Fibroblast of upper back skin (primary cell): ENCODE data around the gene H2BW1.
"Not testable (repeated sequence)": the region's sequence is repeated elsewhere in the genome, so short reads cannot be mapped to it uniquely, and the experiment has no call there.

Experiments
- DNase-seq: peaks from one replicate; pipeline ENCODE4 v3.0.0-alpha.2; 2013

Gene H2BW1

DNA sequence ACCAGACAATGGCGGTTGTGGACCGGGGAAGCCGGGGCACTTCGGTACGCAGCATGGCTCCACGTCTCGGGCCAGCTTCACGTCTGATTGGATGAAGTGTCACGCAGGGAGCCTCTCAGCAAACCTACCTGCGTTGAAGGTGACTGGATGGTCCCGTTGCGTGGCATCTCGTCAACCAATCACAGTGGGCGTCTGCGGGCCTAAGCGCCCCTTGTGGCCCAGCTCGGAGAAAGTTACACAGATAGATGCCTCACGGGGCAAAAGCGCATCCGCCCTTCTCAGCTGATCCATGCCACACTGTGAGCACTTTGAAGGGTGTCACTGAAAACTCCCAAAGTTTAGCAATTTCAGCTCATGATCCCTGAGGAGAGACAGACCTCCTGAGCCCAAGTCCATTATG is at the start of gene H2BW1:
TSS of gene H2BW1 (minus strand) at position 103 of the 400 bp plus-strand sequence. CDS start 132 bp downstream, outside the sequence.
- no peak for DNase-seq

DNA sequence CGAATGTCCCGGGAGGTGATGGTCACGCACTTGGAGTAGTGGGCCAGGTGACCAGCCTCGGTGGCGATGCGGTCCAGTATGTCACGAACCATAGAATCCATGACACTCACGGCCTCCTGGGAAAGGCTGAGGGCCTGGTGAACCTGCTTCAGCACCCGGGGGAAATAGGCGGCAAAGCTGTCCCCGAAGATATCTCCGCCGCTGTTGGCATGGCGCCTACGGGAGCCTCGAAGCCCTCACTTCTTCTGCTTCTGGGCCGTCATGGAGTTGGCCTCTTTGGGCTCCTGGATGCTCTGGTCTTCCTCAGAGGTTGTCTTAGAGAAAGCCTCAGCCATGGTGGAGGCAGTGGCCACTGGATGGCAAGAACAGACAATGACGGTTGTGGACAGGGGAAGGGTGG is 49.1 kb upstream of the H2BW1 start:
- DNase-seq = not testable (repeated sequence)

- not testable (repeated sequence) for DNase-seq
Measured at GRCh38 chrX:104054956-104055355, 41.4 kb upstream of the H2BW1 start.

DNA sequence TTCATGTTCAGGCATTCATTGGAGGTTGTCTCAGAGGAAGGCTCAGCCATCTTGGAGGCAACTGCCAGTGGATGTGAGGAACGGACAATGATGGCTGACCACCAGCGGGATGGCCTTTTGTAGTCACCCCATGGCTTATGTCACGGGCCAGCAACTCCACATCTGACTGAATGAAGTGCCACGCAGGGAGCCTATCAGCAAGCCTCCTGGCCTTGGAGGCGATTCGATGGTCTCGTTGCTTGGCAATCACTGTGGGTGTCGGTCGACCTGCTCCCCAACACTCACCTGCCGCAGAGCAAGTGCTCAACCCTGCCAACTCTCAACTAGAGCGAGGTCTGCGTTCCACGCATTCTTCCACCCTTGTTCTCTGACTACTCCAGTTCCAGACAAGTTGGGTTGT is 33.7 kb upstream of the H2BW1 start:
- no peak for DNase-seq

DNA sequence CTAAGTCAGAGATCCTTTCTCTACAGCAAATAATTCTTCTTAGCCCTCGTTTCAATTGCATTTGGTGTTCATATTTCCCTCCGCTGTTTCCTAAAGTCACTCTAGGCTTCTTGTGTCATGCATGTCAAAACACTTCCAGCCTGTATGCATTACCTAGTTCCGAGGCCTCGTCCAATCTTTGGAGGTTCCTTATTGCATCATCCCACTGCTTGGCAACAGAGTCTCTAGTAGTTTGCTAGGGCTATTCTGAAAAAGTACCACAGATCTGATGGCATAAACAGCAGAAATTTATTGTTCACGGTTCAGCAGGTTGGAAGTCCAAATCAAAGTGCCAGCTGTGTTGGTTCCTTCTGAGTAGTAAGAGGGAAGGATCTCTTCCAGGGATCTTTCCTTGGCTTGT is 32.1 kb upstream of the H2BW1 start:
- no peak for DNase-seq

- no peak for DNase-seq
Measured at GRCh38 chrX:104041003-104041402, 27.5 kb upstream of the H2BW1 start.

GRCh38 chrX:104039689-104040505 is 26.4 kb upstream of the H2BW1 start, which contains the start of gene H2BW2:
TSS of gene H2BW2 (plus strand) at chrX:104039956. CDS start at chrX:104039995, 39 bp downstream.
- DNase-seq = no peak

DNA sequence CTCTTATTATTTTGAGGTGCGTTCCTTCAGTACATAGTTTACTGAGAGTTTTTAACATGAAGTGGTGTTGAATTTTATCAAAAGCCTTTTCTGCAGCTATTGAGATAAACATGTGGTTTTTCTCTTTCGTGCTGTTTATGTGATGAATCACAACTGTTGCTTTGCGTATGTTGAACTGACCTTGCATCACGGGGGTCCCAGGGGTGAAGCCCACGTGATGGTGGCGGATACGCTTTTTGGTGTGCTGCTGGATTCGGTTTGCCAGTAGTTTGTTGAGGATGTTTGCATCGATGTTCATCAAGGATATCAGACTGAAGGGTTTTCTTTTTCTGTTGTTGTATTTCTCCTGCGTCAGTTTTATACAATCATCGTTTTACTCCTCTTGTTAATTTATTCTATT is 4.6 kb upstream of the H2BW1 start:
- DNase-seq = no peak

GRCh38 chrX:104015576-104015975 is 2.1 kb upstream of the H2BW1 start:
- DNase-seq = not testable (repeated sequence)

GRCh38 chrX:104013158-104013557 is 350 bp downstream of the H2BW1 start:
- DNase-seq = no peak

GRCh38 chrX:104008831-104009230 is 4.7 kb downstream of the H2BW1 start:
- DNase-seq = no peak

DNA sequence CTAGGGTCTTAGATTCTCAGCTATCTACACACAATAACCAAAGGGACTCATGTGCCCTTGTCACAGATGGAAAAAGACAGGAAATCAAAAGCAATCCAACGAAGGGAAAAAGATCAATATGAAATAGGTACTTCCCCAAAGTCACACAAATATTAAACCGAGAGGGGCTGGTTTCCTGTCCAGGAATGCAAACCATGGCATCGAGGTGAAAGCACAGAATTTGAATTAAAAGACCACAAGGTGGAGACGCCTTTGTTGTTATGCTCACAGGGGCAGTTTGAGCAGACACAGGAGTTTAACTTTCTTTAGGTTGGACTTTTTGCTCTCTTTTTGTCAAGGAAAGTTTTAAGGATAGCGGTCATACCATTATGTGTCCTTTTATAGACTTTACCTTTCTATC is 14.3 kb downstream of the H2BW1 start:
- no peak for DNase-seq

GRCh38 chrX:103983508-103983907 is 30.0 kb downstream of the H2BW1 start:
- not testable (repeated sequence) for DNase-seq

GRCh38 chrX:103962411-103963278 is 50.9 kb downstream of the H2BW1 start, which contains the start of gene TMSB15B:
TSS of gene TMSB15B (plus strand) at chrX:103962627.
- DNase-seq = not testable (repeated sequence)
